Measurements from ENCODE around the gene EPHA1. TPM values are rescaled to one million over a fixed set of nuclear protein-coding genes. Genes with fewer than 3 reads are reported as not detected.
A peak's percentile ranks its signal among the peaks of the same experiment; 100 is the strongest.
"Not testable (repeated sequence)": the region's sequence is repeated elsewhere in the genome, so short reads cannot be mapped to it uniquely, and the experiment has no call there.

The EPHA1 gene
- total RNA-seq, 1 experiment from 2014 or later, result not detected

- no peak overlapping the region for H3K4me3 ChIP-seq
- no peak for DNase-seq (ENCODE audit: low read depth in 1 of 2, low spot score in 2 of 2)
- no peaks in the 10 kb centered on the region for H3K27me3 ChIP-seq (replicated peaks)
- H3K4me1 ChIP-seq (replicated peaks), result peaks cover 9% of the 10 kb centered on the region
- no peaks in the 10 kb centered on the region for H3K9me3 ChIP-seq (replicated peaks)
- no peak overlapping the region for H3K27ac ChIP-seq
- H3K36me3 ChIP-seq, result peaks cover 44% of the 10 kb centered on the region
Observed at GRCh38 chr7:143394068-143394467, 14.6 kb downstream of the EPHA1 start.

DNA sequence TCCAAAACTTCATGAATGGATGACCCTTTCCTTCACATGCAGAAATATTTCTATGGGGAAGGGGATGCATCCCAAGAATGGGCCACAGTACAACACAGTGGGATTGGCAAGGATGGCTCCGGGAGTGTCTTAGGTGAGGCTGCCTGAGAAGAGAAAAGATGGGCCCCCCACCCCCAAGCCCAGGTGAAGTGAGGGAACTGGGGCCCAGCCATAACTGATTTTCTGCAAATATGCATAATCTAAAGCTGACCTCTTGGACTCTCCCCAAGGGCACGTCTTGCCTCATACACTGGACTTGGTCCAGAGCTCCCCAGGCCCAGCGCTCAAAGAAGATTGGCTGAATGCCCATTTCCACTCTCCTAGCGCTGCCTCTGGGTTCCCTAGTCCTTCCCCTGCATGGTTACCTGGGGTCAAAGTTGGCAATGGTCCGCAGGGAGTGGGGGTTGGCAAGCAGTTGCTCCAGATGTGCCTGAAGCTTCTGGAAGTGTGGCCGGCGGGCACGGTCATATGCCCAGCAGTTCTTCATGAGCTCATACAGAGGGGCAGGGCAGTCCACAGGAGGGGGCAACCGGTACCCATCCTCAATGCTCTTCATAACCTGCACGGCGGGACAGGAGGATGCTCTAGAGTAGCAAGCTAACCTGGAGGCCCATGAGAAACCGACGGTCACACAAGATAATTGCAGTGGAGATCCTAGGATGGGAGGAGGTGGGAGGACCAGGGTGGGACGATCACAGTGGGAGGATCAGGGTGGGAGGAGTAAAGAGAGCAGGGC is 15.2 kb downstream of the EPHA1 start:
- Histone ChIP-seq H3K9me3 (replicated peaks) (no peaks in the 10 kb centered on the region), H3K4me1 (replicated peaks) (peaks cover 9% of the 10 kb centered on the region)

DNA sequence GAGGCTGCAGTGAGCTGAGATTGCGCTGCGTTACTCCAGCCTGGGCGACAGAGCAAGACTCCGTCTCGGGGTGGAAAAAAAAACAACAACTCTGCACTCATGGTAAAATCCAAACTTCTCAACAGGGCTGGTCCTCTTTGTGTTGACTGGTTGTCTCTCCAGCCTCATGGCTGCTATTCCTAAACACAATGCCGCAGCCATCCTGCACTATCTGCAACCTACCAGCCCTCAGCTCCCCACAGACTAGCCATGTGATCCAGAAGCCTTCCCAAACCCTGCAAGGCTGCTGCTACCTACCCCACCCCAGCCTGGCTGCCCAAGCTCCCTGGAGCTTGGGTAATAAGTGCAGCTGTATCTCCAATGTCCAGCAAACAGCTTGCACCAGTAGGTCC is 15.8 kb downstream of the EPHA1 start:
- H3K27ac ChIP-seq, result no peak overlapping the region
- H3K9me3 ChIP-seq (replicated peaks), result no peaks in the 10 kb centered on the region
- peaks cover 9% of the 10 kb centered on the region for H3K4me1 ChIP-seq (replicated peaks)
- no peaks in the 10 kb centered on the region for H3K27me3 ChIP-seq (replicated peaks)
- DNase-seq (ENCODE audit: low read depth in 1 of 2, low spot score in 2 of 2), result no peak
- H3K4me3 ChIP-seq, result no peak overlapping the region
- peaks cover 56% of the 10 kb centered on the region for H3K36me3 ChIP-seq

More for the DNA sequence above, 15.2 kb downstream of the EPHA1 start:
- Histone ChIP-seq H3K36me3 (peaks cover 51% of the 10 kb centered on the region), H3K27me3 (replicated peaks) (no peaks in the 10 kb centered on the region), H3K27ac (no peak overlapping the region), H3K4me3 (no peak overlapping the region)
- no peak for DNase-seq (ENCODE audit: low read depth in 1 of 2, low spot score in 2 of 2)

DNA sequence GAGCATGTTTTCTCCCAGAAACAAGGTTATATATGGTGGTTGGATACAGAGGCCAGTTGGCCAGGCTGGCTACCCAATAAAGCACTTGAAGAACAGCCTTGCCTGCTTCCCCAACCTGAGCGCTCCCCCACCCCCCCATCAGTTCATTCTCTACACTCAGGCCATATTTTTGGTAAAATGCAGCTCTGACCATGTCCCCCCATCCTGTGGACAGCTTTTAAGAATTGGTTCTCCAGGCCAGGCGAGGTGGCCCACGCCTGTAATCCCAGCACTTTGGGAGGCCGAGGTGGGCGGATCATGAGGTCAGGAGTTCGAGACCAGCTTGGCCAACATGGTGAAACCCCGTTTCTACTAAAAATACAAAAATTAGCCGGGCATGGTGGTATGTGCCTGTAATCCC is 16.2 kb downstream of the EPHA1 start:
- not testable (repeated sequence) for H3K27ac ChIP-seq; H3K9me3 ChIP-seq (replicated peaks); H3K4me1 ChIP-seq (replicated peaks); DNase-seq (ENCODE audit: low read depth in 1 of 2, low spot score in 2 of 2); H3K4me3 ChIP-seq; H3K27me3 ChIP-seq (replicated peaks)
- peaks cover 61% of the 10 kb centered on the region for H3K36me3 ChIP-seq

- Histone ChIP-seq H3K9me3 (replicated peaks) (no peaks in the 10 kb centered on the region), H3K27me3 (replicated peaks) (no peaks in the 10 kb centered on the region), H3K4me1 (replicated peaks) (peaks cover 9% of the 10 kb centered on the region), H3K4me3 (no peak overlapping the region), H3K27ac (no peak overlapping the region), H3K36me3 (peaks cover 68% of the 10 kb centered on the region)
- no peak for DNase-seq (ENCODE audit: low read depth in 1 of 2, low spot score in 2 of 2)
Observed at GRCh38 chr7:143391462-143392404, 16.9 kb downstream of the EPHA1 start.

- Histone ChIP-seq H3K9me3 (replicated peaks) (no peaks in the 10 kb centered on the region), H3K36me3 (peaks cover 75% of the 10 kb centered on the region), H3K27me3 (replicated peaks) (no peaks in the 10 kb centered on the region), H3K4me3 (no peak overlapping the region), H3K4me1 (replicated peaks) (peaks cover 9% of the 10 kb centered on the region), H3K27ac (no peak overlapping the region)
- DNase-seq (ENCODE audit: low read depth in 1 of 2, low spot score in 2 of 2), result no peak
Observed at GRCh38 chr7:143390773-143391317, 17.8 kb downstream of the EPHA1 start.

GRCh38 chr7:143390104-143390772 is 18.4 kb downstream of the EPHA1 start:
- no peak overlapping the region for H3K4me3 ChIP-seq
- DNase-seq (ENCODE audit: low read depth in 1 of 2, low spot score in 2 of 2), result no peak
- H3K36me3 ChIP-seq, result peaks cover 82% of the 10 kb centered on the region

GRCh38 chr7:143389316-143390103 is 19.1 kb downstream of the EPHA1 start:
- H3K4me3 ChIP-seq, result no peak overlapping the region
- H3K9me3 ChIP-seq (replicated peaks), result no peaks in the 10 kb centered on the region
- peaks cover 11% of the 10 kb centered on the region for H3K4me1 ChIP-seq (replicated peaks)
- DNase-seq (ENCODE audit: low read depth in 1 of 2, low spot score in 2 of 2), result no peak
- H3K27me3 ChIP-seq (replicated peaks), result no peaks in the 10 kb centered on the region
- peaks cover 89% of the 10 kb centered on the region for H3K36me3 ChIP-seq
- H3K27ac ChIP-seq, result no peak overlapping the region

More at GRCh38 chr7:143390104-143390772, 18.4 kb downstream of the EPHA1 start:
- no peaks in the 10 kb centered on the region for H3K27me3 ChIP-seq (replicated peaks)
- no peaks in the 10 kb centered on the region for H3K9me3 ChIP-seq (replicated peaks)
- peaks cover 9% of the 10 kb centered on the region for H3K4me1 ChIP-seq (replicated peaks)
- H3K27ac ChIP-seq, result no peak overlapping the region

- H3K36me3 ChIP-seq, result peaks cover 98% of the 10 kb centered on the region
- no peak overlapping the region for H3K4me3 ChIP-seq
- H3K27me3 ChIP-seq (replicated peaks), result no peaks in the 10 kb centered on the region
- no peak overlapping the region for H3K27ac ChIP-seq
- no peaks in the 10 kb centered on the region for H3K9me3 ChIP-seq (replicated peaks)
- H3K4me1 ChIP-seq (replicated peaks), result peaks cover 20% of the 10 kb centered on the region
- no peak for DNase-seq (ENCODE audit: low read depth in 1 of 2, low spot score in 2 of 2)
Observed at GRCh38 chr7:143388491-143389101, 20.1 kb downstream of the EPHA1 start.

- H3K27ac ChIP-seq, result no peak overlapping the region
- DNase-seq (ENCODE audit: low read depth in 1 of 2, low spot score in 2 of 2), result no peak
- peaks cover 99% of the 10 kb centered on the region for H3K36me3 ChIP-seq
Observed at GRCh38 chr7:143388051-143388450, 20.6 kb downstream of the EPHA1 start.

GRCh38 chr7:143387156-143387975 is 21.3 kb downstream of the EPHA1 start:
- peaks cover 33% of the 10 kb centered on the region for H3K4me1 ChIP-seq (replicated peaks)
- no peak overlapping the region for H3K4me3 ChIP-seq
- H3K9me3 ChIP-seq (replicated peaks), result no peaks in the 10 kb centered on the region
- no peaks in the 10 kb centered on the region for H3K27me3 ChIP-seq (replicated peaks)
- no peak overlapping the region for H3K27ac ChIP-seq
- DNase-seq (ENCODE audit: low read depth in 1 of 2, low spot score in 2 of 2), result peak in 1 of 2 experiments; percentile 41
- H3K36me3 ChIP-seq, result peaks cover 99% of the 10 kb centered on the region

More at GRCh38 chr7:143388051-143388450, 20.6 kb downstream of the EPHA1 start:
- no peaks in the 10 kb centered on the region for H3K9me3 ChIP-seq (replicated peaks)
- H3K27me3 ChIP-seq (replicated peaks), result no peaks in the 10 kb centered on the region
- H3K4me1 ChIP-seq (replicated peaks), result peaks cover 26% of the 10 kb centered on the region
- H3K4me3 ChIP-seq, result no peak overlapping the region

All from SJSA1 (cell line).